OCI-M2 (cell line): ENCODE results near the gene JAK3.
"Not testable (repeated sequence)": the region's sequence is repeated elsewhere in the genome, so short reads cannot be mapped to it uniquely, and the experiment has no call there.

Experiments
- DNase-seq: peaks from one replicate; lab custom pipeline; 2025; ENCODE audit not compliant: unreplicated experiment; lab: John Stamatoyannopoulos, UW

Gene JAK3

GRCh38 chr19:17807731-17808316 is 40.0 kb downstream of the JAK3 start:
- DNase-seq, result no peak

- DNase-seq, result no peak
Measured at GRCh38 chr19:17806945-17807344, 40.8 kb downstream of the JAK3 start.

GRCh38 chr19:17805427-17805826 is 42.4 kb downstream of the JAK3 start:
- no peak for DNase-seq

- no peak for DNase-seq
Measured at GRCh38 chr19:17803264-17803896, 44.4 kb downstream of the JAK3 start.

GRCh38 chr19:17802137-17802858 is 45.5 kb downstream of the JAK3 start:
- no peak for DNase-seq

- not testable (repeated sequence) for DNase-seq
Measured at GRCh38 chr19:17798599-17798998, 49.2 kb downstream of the JAK3 start.

GRCh38 chr19:17797424-17798201 is 50.2 kb downstream of the JAK3 start:
- no peak for DNase-seq

GRCh38 chr19:17796838-17797423 is 50.9 kb downstream of the JAK3 start:
- no peak for DNase-seq

GRCh38 chr19:17796013-17796837 is 51.6 kb downstream of the JAK3 start:
- no peak for DNase-seq

GRCh38 chr19:17795495-17795856 is 52.3 kb downstream of the JAK3 start:
- no peak for DNase-seq

- no peak for DNase-seq
Measured at GRCh38 chr19:17794731-17795494, 52.9 kb downstream of the JAK3 start, which contains the start of gene B3GNT3. TSS of gene B3GNT3 (plus strand) at chr19:17795138. CDS start at chr19:17807808, 12,670 bp downstream.

- no peak for DNase-seq
Measured at GRCh38 chr19:17794412-17794730, 53.4 kb downstream of the JAK3 start.

- no peak for DNase-seq
Measured at GRCh38 chr19:17790059-17790780, 57.6 kb downstream of the JAK3 start.

- no peak for DNase-seq
Measured at GRCh38 chr19:17788632-17789031, 59.1 kb downstream of the JAK3 start.

- no peak for DNase-seq
Measured at GRCh38 chr19:17787274-17787913, 60.4 kb downstream of the JAK3 start.

- DNase-seq, result peak; percentile 67
Measured at GRCh38 chr19:17784201-17785008, 63.4 kb downstream of the JAK3 start.

- not testable (repeated sequence) for DNase-seq
Measured at GRCh38 chr19:17783721-17784120, 64.1 kb downstream of the JAK3 start.

- DNase-seq, result no peak
Measured at GRCh38 chr19:17780781-17781180, 67.0 kb downstream of the JAK3 start.
